ENCODE data around the gene TXNL4A. TPM values are rescaled to one million over a fixed set of nuclear protein-coding genes. Genes with fewer than 3 reads are reported as not detected.

The TXNL4A gene
- 64.1 and 75.9 TPM in 2 replicates for total RNA-seq (2022)
- Bru-seq, nascent RNA: percentile 66 among the genes with signal in this experiment
- percentile 63 among the genes with signal in this experiment for BruChase-seq, experiment 1, labeled RNA remaining after a 6-hour chase
- percentile 57 among the genes with signal in this experiment for BruChase-seq, experiment 2, labeled RNA remaining after a 2-hour chase
- long read RNA-seq, transcript TXNL4A-202 (4 exons, 803 nt): minor isoform, 5 of 121 reads
- long read RNA-seq, transcript TXNL4A-201 (3 exons, 3,504 nt): major isoform, 92 of 121 reads
- long read RNA-seq, partial matches to known transcripts: 3 of 121 reads
- long read RNA-seq, other reads (novel, unspliced or antisense): 14 of 121 reads

- intact Hi-C loops (cut with micrococcal nuclease; ENCODE audit: unreplicated experiment): loop anchor here (10.0 kb wide), 2 partner anchors 46 to 126 kb away; partner anchors contain the start of gene RBFA
- TF ChIP-seq, protein P1, sequence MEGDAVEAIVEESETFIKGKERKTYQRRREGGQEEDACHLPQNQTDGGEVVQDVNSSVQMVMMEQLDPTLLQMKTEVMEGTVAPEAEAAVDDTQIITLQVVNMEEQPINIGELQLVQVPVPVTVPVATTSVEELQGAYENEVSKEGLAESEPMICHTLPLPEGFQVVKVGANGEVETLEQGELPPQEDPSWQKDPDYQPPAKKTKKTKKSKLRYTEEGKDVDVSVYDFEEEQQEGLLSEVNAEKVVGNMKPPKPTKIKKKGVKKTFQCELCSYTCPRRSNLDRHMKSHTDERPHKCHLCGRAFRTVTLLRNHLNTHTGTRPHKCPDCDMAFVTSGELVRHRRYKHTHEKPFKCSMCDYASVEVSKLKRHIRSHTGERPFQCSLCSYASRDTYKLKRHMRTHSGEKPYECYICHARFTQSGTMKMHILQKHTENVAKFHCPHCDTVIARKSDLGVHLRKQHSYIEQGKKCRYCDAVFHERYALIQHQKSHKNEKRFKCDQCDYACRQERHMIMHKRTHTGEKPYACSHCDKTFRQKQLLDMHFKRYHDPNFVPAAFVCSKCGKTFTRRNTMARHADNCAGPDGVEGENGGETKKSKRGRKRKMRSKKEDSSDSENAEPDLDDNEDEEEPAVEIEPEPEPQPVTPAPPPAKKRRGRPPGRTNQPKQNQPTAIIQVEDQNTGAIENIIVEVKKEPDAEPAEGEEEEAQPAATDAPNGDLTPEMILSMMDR (IDR thresholded peaks at IDR 0.05; ENCODE audit: unreplicated experiment): no peak
- no peaks in the 10 kb centered on the region for H3K9me3 Mint-ChIP-seq (ENCODE audit: low read depth, unreplicated experiment)
- H3K4me3 Mint-ChIP-seq (ENCODE audit: low read depth, unreplicated experiment): peak within 1 kb of the TSS; percentile 73
- H3K27ac Mint-ChIP-seq (ENCODE audit: unreplicated experiment): peak within 1 kb of the TSS; percentile 42
- CTCF ChIA-PET: no interaction called here
- TSS peak; percentile 77 for BruUV-seq (replicated peaks)
- H3K27me3 Mint-ChIP-seq (ENCODE audit: unreplicated experiment): no peaks in the 10 kb centered on the region
- H3K36me3 Mint-ChIP-seq (ENCODE audit: insufficient read depth, unreplicated experiment): peaks cover 34% of the 10 kb centered on the region
- DNase-seq: peak; percentile 74
- H3K4me1 Mint-ChIP-seq (ENCODE audit: low read depth, unreplicated experiment): peaks cover 6% of the 10 kb centered on the region
Measured at GRCh38 chr18:79988451-79989194, at the start of gene TXNL4A. TSS of gene TXNL4A (minus strand) at chr18:79988563. CDS start at chr18:79988392, 171 bp downstream.

DNA sequence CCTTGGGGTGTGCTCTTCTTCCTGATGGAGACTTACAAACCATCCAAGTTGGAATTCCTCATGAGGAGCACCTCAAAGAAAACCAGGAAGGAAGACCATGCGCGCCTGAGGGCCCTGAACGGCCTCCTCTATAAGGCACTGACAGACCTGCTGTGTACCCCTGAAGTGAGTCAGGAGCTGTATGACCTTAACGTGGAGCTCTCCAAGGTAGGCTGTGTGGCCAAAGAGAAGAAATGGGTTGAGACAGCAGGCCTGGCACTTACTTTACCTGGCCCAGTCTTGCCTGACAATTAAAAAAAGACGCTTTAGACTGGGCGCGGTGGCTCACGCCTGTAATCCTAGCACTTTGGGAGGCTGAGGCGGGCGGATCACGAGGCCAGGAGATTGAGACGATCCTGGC lies 48.9 kb upstream of the TXNL4A start:
- TF ChIP-seq, protein P1 (IDR thresholded peaks at IDR 0.05; ENCODE audit: unreplicated experiment): no peak
- H3K9me3 Mint-ChIP-seq (ENCODE audit: low read depth, unreplicated experiment): no peaks in the 10 kb centered on the region
- peaks cover 29% of the 10 kb centered on the region for H3K36me3 Mint-ChIP-seq (ENCODE audit: insufficient read depth, unreplicated experiment)
- DNase-seq: no peak
- CTCF ChIA-PET: no interaction called here
- no peak overlapping the region for H3K4me3 Mint-ChIP-seq (ENCODE audit: low read depth, unreplicated experiment)
- H3K27ac Mint-ChIP-seq (ENCODE audit: unreplicated experiment): no peak overlapping the region
- H3K27me3 Mint-ChIP-seq (ENCODE audit: unreplicated experiment): no peaks in the 10 kb centered on the region
- no TSS peak for BruUV-seq (replicated peaks)
- intact Hi-C loops (cut with micrococcal nuclease; ENCODE audit: unreplicated experiment): loop anchor here (10.0 kb wide), 2 partner anchors 52 to 108 kb away; partner anchors contain the start of gene TXNL4A
- H3K4me1 Mint-ChIP-seq (ENCODE audit: low read depth, unreplicated experiment): peaks cover 16% of the 10 kb centered on the region

DNA sequence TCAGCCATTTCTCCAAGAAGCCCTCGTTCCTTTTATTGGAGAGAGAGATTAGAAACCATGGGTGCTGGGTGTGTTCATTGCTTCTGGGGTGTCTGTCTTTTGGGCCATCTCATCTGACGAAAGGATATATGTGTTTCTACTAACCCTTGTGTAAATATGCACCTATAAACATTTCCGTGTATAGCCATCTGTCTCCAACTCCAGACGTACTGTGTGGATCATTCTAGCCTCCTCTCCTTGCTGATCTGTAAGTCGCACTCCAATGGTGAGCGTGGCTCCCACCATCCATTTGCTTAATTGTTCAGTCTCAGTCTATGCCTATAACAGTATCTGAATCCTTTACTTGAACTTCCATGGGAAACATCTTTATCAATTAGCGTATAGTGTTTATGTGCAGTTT lies 47.6 kb upstream of the TXNL4A start:
- Mint-ChIP-seq H3K27ac (ENCODE audit: unreplicated experiment) (no peak overlapping the region), H3K4me1 (ENCODE audit: low read depth, unreplicated experiment) (peaks cover 16% of the 10 kb centered on the region), H3K9me3 (ENCODE audit: low read depth, unreplicated experiment) (no peaks in the 10 kb centered on the region), H3K36me3 (ENCODE audit: insufficient read depth, unreplicated experiment) (peaks cover 29% of the 10 kb centered on the region), H3K4me3 (ENCODE audit: low read depth, unreplicated experiment) (peak overlapping the region; percentile 96), H3K27me3 (ENCODE audit: unreplicated experiment) (no peaks in the 10 kb centered on the region)
- CTCF ChIA-PET: no interaction called here
- intact Hi-C loops (cut with micrococcal nuclease; ENCODE audit: unreplicated experiment): loop anchor here (10.0 kb wide), 2 partner anchors 51 to 109 kb away; partner anchors contain the start of gene TXNL4A
- no TSS peak for BruUV-seq (replicated peaks)
- TF ChIP-seq, protein P1 (IDR thresholded peaks at IDR 0.05; ENCODE audit: unreplicated experiment): no peak
- DNase-seq: no peak

DNA sequence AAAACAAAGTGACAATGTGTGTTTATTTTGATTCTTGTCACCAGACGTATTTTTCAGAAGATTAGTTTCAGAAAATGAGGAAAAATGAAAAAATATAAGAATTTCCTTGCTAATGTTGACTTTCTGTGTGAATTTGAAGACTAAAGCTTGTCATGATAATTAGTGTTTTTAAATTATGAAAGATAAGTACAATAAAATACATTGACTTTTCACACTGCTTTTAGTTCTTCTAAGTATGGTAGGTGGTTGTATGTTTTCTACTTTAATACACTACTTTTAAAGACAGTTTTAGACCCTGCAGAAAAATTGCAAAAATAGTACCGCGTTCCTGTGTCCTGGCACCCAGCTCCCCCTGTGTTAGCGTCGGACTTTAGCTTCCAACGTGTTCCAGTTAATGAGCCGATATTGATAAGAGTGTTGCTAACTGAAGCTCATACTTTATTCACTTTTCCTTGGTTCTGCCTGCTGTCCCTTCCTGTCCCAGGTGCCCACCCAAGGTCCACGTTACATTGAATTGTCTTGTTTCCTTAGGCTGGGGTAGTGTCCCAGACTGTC lies 46.6 kb upstream of the TXNL4A start:
- H3K9me3 Mint-ChIP-seq (ENCODE audit: low read depth, unreplicated experiment): no peaks in the 10 kb centered on the region
- CTCF ChIA-PET: no interaction called here
- H3K4me3 Mint-ChIP-seq (ENCODE audit: low read depth, unreplicated experiment): peak overlapping the region; percentile 96
- intact Hi-C loops (cut with micrococcal nuclease; ENCODE audit: unreplicated experiment): loop anchor here (10.0 kb wide), 2 partner anchors 50 to 110 kb away; partner anchors contain the start of gene TXNL4A
- peaks cover 16% of the 10 kb centered on the region for H3K4me1 Mint-ChIP-seq (ENCODE audit: low read depth, unreplicated experiment)
- H3K27me3 Mint-ChIP-seq (ENCODE audit: unreplicated experiment): no peaks in the 10 kb centered on the region
- peak overlapping the region; percentile 95 for H3K27ac Mint-ChIP-seq (ENCODE audit: unreplicated experiment)
- TF ChIP-seq, protein P1 (IDR thresholded peaks at IDR 0.05; ENCODE audit: unreplicated experiment): no peak
- DNase-seq: no peak
- TSS peak; percentile 61 for BruUV-seq (replicated peaks)
- H3K36me3 Mint-ChIP-seq (ENCODE audit: insufficient read depth, unreplicated experiment): peaks cover 29% of the 10 kb centered on the region
